Measurements from ENCODE around the gene PDE7B.
"Not testable (repeated sequence)": the region's sequence is repeated elsewhere in the genome, so short reads cannot be mapped to it uniquely, and the experiment has no call there.

Gene PDE7B

GRCh38 chr6:135852746-135853145 is 1.2 kb downstream of the PDE7B start:
- DNase-seq: no peak

GRCh38 chr6:135853227-135853626 is 1.7 kb downstream of the PDE7B start:
- no peak for DNase-seq

GRCh38 chr6:135853986-135854385 is 2.5 kb downstream of the PDE7B start:
- DNase-seq: no peak

GRCh38 chr6:135854799-135855198 is 3.3 kb downstream of the PDE7B start:
- DNase-seq: no peak

GRCh38 chr6:135858931-135859330 is 7.4 kb downstream of the PDE7B start:
- no peak for DNase-seq

- DNase-seq: no peak
Measured at GRCh38 chr6:135860361-135860760, 8.9 kb downstream of the PDE7B start.

GRCh38 chr6:135861189-135861588 is 9.7 kb downstream of the PDE7B start:
- no peak for DNase-seq

- DNase-seq: not testable (repeated sequence)
Measured at GRCh38 chr6:135864929-135865328, 13.4 kb downstream of the PDE7B start.

- DNase-seq: no peak
Measured at GRCh38 chr6:135866445-135867123, 15.1 kb downstream of the PDE7B start.

- no peak for DNase-seq
Measured at GRCh38 chr6:135867332-135867731, 15.8 kb downstream of the PDE7B start.

GRCh38 chr6:135869857-135870256 is 18.4 kb downstream of the PDE7B start:
- DNase-seq: no peak

GRCh38 chr6:135870722-135871121 is 19.2 kb downstream of the PDE7B start:
- DNase-seq: no peak

- DNase-seq: no peak
Measured at GRCh38 chr6:135871296-135871695, 19.8 kb downstream of the PDE7B start.

- DNase-seq: no peak
Measured at GRCh38 chr6:135871878-135872277, 20.4 kb downstream of the PDE7B start.

GRCh38 chr6:135875446-135875845 is 23.9 kb downstream of the PDE7B start:
- DNase-seq: no peak

- DNase-seq: no peak
Measured at GRCh38 chr6:135876058-135876457, 24.6 kb downstream of the PDE7B start.

- no peak for DNase-seq
Measured at GRCh38 chr6:135877666-135878065, 26.2 kb downstream of the PDE7B start.

- DNase-seq: no peak
Measured at GRCh38 chr6:135880066-135880972, 28.8 kb downstream of the PDE7B start.

GRCh38 chr6:135883045-135883444 is 31.5 kb downstream of the PDE7B start:
- no peak for DNase-seq

- no peak for DNase-seq
Measured at GRCh38 chr6:135883536-135883935, 32.0 kb downstream of the PDE7B start.

- no peak for DNase-seq
Measured at GRCh38 chr6:135884136-135884535, 32.6 kb downstream of the PDE7B start.

GRCh38 chr6:135887069-135887468 is 35.6 kb downstream of the PDE7B start:
- no peak for DNase-seq

- no peak for DNase-seq
Measured at GRCh38 chr6:135888818-135889217, 37.3 kb downstream of the PDE7B start.

- no peak for DNase-seq
Measured at GRCh38 chr6:135890876-135891275, 39.4 kb downstream of the PDE7B start.

Data from cortex of kidney (tissue), 1 donor.